Esophagus muscularis mucosa (tissue), 3 donors: ENCODE measurements around the gene TPO.

ENCODE experiments used
- CTCF ChIP-seq, 3 experiments: fragments of 200-600 bp in 2 of 3; fragments of 450-650 bp in 1 of 3; sonication (generic) in 2 of 3; IDR thresholded peaks; one replicate each; pipeline ENCODE4 v1.5.1; 2017 to 2019; ENCODE audit warnings: antibody characterized with exemption in 3 of 3, mild to moderate bottlenecking in 2 of 3, moderate library complexity in 1 of 3
- POLR2A ChIP-seq: fragments of 450-650 bp; IDR thresholded peaks from one replicate; pipeline ENCODE4 v1.6.1; 2017; ENCODE audit warnings: antibody characterized with exemption, moderate library complexity, mild to moderate bottlenecking, low read depth
- POLR2AphosphoS5 ChIP-seq, 2 donors: sonication (generic); formaldehyde crosslinking; IDR thresholded peaks; one replicate each; pipeline ENCODE4 v1.6.1; 2017; ENCODE audit warnings: antibody characterized with exemption in 2 of 2

GRCh38 chr2:1539973-1540372, 126.7 kb downstream of the TPO start:
- TF ChIP-seq POLR2A (no peak), CTCF (IDR thresholded peaks at IDR 0.05) (no peak), POLR2AphosphoS5 (IDR thresholded peaks at IDR 0.05) (no peak)
